ENCODE measurements around the gene APBB2.

The APBB2 gene

DNA sequence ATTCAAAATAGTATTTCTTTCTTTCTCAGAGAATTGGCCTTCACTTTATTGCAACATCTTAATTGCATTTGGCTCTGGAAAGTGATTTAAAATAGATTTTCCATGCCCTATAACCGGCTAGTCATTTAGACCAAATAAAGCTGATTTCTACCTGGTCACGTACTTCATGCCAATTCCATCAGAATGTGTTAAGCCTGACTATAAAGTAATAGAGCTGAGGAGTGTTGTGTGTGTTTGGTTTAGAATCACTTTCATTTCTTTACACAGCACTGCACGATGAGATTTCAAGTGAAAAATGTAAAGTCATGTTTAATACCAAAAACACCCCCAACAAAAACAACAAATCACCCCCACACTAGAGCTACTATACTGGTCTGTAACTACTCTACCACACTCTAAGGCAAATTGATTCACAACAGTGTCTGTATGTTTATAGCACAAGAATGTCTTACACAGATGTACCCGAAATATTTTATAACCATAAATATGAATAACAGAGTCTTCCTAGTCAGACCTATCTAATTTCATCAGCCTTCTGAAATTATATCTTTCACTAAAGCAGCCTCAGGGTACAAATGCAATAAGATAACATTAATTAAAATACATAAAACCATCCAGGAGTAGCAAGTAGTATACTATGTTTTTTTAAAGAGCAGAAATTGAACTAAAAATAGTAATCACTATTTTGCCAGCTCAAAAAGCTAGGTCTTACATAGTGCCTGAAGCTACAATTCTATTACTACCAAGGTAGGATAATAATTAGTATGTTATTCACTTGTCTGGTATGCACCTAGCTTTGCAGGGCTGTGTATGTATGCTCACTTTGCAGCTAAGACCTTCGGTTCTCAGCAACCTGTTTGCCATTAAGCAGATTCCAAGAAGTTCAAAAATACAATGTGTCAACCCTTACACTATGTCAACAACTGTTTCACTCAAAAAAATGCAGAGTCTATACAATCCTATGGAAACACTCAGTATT, 28.4 kb downstream of the APBB2 start:
- no peak for DNase-seq

DNA sequence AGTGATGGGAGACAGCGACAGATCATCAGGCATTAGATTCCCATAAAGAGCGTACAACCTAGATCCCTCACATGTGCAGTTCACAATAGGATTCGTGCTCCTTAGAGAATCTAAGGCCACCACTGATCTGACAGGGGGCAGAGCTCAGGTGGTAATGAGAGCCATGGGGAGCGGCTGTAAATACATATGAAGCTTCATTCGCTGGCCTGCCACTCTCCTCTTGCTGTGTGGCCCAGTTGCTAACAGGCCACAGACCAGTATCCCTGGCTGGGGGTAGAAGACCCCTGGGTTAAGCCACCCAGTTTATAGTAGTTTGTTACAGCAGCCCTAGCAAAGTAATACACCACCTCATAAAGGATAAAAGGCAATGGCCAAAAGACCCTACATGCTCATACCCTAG, 30.3 kb downstream of the APBB2 start:
- no peak for DNase-seq

DNA sequence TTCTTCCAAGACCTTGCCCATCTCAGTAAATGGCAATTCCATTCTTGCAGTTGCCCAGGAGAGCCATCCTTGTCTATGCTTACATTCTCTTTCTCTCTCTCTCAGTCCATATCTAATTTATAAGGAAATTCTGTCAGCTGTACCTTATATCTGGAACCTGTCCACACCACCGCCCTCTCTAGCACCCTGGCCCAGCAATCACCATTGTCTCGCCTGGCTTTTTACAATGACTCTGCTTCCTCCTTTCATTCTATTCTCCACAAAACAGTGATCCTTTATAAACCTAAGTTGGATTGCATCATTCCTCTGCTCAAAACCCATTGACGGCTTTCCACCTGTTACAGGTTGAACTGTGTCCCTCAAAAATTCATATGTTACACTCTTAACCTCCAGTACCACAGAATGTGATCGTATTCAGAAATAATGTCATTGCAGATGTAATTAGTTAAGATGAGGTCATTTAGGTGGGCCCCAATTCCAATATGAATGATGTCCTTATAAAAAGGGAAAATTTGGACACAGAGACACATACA, 31.3 kb downstream of the APBB2 start:
- no peak for DNase-seq

DNA sequence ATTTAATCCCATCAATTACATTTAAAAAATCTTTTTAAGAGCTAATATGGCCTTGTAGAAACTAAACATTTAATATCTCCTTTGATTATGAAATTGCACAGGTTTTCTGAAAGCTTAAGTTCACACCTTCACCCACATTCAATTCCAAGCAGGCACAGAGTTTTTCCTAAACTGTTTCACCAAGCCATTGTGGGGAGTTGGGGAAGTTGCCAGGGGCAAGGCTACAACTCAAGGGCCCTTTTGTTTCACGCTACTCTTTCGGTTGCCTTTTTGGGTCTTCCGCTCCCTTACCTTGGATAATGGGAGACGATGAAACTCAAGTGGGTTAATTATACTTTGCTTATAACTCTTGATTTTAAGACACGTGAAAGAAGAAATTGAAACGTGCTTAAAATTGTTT, 33.3 kb downstream of the APBB2 start:
- peak; percentile 27 for DNase-seq

DNA sequence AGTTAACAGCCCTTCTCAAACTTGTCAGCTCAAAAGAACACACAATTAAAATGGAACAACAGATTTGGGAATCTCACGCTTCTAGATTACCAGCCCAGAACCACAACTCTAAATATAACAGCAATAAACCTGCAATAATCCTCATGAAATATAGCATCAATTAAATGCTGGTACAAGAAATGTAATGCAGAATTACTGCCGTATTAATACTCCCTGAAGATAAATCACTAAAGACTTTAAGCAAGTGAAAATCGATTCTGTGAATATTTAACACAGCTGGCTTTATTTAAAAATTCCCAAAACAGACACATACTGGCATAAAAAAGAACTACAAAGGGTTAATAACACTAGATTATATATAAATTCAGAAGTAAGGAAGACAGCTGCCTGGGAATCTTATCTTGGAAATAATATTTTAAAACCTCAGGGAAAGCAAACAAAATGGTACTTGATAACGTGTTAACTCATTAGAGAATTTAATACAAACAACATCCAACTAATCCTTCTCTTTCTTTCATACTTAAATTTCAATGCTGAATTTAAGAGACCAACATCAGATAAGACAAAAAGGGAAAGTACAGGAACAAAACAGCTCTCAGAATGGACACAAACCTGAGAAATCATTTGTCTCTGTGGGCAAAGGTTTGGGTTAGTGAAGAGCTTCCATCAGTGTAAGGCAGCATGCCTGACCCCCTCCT, 34.7 kb downstream of the APBB2 start:
- no peak for DNase-seq

DNA sequence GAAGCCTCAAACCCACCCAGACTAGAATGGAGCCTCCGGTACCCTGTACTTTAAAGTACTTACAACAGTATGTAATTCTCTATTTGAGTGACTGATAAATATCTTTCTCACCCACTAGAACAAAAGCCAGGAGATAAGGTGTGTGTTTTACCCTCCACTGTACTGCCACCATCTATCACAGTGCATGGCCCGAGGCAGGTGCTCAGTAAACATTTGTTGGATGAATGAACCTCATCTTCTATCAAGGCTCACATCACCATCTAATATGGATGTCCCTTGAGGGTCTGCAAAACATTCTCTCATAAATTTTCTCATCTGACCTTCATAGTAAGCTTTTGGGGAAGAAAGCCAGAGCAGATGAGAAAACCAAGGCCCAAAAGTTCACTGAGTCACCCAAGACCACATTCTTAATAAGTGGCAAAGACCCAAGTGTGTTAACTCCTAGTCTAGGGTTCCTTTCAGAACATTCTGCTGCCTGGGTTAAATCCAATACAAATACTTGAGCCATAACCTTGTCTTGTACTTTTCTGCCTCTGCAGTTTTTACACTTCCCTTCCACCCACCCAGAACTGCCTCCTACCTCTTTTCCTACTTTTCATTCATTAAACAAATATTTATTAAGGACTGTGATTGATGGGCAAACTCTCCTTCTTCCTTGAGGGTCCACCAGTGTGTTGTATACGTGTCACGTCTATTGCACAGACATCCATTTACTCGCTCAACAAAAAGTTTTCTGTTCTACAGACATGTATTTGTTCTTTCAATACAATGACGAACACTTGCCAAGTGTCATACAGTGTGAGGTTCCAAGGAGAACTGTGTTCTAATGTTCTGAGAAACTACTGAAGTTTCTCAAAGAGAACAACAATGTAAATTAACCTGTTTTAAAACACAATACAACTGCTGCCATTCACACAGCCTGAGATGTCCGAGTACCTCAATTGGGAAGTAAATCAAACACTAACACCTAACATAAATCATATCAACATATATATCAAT, 35.7 kb downstream of the APBB2 start:
- no peak for DNase-seq

DNA sequence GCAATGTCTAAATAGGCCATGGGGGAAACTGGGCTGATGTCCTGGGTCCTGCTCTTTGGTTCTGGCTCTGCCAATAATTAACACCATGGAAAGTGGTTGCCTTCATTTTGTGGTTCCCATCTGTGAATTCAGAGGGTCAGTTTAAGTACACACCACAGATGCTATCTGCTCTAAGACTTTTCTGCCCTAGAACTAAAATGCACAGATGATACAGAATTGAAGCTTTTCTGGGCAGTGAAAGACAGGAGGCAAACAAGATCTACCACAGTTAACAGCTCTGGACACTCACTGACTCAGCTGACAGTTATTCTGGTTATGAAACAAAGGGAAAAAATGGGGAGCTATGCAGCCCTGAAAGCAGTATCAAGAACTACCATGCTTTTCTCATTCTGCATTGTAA, 37.3 kb downstream of the APBB2 start:
- no peak for DNase-seq

DNA sequence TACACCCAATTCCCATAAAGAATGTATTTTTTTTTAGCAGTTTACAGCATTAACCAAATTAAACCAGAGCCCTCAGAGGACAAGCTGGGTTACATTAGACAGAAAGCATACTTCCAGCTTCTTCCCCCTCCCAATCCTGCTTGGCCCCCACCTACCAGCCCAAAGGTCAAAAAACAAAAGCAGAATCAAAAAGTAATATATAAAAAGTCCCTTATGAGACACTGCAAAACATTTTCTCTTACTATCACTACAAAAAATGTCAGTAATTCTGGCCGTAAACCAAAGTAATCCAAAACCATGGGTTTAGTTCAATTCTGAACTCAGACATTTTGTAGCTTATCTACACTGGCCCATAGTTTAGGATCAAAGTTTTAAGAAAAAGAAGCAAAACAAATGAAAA, 38.0 kb downstream of the APBB2 start:
- DNase-seq = no peak

DNA sequence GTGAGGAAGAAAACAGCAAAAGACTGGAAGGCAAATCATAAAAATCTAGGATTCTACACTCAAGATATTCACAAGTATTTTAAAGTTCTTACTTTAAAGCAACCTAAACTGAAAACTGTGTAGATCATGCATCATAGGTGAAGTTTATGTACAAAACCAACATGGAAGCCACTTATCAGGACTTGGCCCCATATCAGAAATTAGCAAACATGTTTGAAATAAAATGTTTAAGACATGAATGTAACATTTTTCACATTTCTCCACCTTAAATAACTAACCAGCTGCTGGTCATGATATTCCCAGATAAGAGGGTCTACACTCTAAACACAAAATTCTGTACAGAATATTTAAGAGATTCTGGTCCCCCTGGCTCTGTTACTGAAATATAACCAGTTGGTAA, 38.5 kb downstream of the APBB2 start:
- DNase-seq = no peak

DNA sequence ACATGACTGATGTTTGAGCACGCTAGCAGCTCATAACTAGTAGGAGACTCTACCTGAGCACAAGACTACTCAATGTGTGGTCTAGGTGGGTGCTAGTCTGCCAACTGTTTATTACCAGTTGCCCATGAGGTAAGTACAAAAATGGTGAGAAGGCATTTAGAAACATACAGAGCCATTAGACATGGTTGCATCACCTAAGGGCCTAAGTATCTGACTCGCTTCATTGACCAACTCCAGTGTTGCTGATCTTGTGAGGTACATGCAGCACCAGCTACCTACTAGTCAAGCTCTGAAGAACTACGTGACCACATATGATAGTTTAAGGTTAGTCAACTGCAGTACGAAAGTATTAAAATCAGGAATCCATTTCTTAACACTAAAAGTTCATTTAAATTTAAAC, 39.9 kb downstream of the APBB2 start:
- no peak for DNase-seq

DNA sequence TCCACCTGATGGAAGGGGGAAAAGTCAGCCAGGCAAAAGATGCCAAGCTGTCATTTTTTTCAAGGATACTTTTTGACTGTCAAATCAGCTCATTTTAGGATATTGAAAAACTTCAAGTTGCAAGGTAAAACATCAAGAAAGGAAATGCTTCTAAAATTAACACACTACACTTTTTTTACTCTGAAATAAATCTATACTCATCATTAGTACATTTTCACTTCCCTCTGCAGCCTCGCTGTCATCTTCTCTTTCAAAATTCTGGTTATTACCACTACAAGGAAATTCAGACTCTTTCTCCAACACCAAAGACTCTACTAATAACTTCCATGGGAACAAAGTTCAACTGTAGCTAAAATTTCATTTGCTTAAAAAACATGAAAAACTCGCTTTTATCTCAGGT, 41.6 kb downstream of the APBB2 start:
- no peak for DNase-seq

DNA sequence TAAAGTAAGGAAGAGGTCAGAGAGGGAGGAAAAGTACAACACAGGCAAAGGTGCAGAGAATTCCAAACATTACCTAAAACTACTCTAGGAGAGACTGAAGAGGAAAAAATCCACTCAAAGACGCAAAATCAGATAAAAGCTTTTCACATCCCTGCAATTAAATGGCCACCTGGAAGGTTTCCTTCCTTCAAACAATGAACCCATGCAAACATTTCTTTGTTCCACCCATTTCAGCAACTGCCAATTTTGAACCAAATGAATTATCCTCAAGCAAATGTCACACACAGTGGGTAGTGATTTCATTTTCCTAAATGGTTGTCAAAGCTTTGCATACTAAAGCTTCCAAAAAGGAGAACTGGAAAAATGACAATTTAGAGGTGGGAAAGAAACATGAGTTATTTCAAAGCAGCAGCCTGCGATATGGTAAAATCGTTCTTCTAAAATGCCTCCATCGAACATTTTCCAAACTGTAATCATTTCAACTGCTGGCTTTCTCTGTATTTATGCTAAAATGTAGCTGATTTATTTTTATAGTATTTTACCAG, 45.0 kb downstream of the APBB2 start:
- DNase-seq = no peak

DNA sequence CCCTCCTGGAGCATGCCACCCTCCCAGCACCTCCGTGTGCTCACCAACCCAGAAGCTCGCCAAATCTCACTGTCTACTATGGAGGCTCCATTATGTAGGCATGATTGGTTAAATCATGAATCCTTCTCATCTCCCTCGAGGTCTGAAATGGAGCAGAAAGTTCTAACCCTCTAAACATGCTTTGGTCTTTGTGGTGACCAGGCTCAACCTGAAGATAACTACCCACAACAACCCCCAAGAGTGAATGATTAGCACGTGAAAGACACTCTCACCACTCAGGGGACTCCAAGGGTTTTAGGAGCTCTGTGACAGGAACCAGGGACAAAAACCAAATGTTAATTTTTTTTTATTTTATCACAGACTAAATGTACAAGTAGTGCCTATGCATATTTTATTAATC, 47.2 kb downstream of the APBB2 start:
- DNase-seq = no peak

DNA sequence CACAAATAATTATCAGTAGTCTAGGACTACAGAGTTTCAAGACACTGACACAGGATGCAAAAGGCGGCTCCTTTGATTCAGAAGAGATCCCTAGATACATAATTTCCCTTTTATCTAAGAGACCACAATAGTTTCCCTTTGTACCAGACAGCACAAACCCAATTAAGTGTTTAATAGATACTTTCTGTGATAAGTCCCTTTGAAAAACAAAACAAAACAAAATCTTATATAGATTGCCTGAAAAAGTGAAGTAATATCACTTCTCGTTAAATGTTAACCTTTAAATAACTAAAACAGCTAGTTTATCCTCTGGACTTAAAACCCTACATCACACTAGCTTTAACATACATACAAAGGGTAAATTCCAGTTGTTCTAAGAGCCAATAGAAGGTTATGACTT, 49.9 kb downstream of the APBB2 start:
- DNase-seq = no peak

DNA sequence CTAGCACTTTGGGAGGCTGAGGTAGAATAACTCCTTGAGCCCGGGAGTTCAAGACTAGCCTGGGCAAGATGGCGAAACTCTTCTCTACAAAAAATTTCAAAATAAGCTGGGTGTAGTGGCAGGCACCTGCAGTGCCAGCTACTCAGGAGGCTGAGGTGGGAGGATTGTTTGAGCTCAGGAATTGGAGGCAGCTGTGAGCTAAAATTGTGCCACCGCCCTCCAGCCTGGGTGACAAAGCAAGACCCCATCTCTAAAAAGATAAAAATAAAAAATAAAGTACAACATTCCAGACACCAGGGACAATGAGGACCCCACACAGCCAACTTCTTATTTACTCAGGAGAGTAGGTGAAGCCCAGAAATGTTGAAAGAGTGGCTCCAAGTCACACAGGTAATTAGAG, 53.0 kb downstream of the APBB2 start:
- DNase-seq = no peak

DNA sequence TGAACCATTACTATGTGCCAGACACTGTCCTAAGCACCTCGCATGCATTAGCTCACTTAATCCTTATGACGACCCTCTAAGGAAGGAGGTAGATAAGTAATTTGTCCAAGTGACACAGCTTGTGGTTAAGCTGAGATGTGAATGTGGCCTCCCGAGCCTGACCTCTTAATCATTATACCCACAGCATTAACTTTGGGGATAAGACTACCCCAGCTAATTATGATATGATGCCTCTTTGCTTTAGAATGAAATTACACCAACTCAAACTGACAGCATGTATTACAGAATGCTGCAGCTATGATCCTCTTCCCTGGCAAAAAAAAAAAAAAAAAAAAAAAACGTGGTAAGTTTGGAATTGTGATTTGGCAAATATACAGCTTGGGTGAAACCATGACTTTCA, 53.5 kb downstream of the APBB2 start:
- DNase-seq = no peak

DNA sequence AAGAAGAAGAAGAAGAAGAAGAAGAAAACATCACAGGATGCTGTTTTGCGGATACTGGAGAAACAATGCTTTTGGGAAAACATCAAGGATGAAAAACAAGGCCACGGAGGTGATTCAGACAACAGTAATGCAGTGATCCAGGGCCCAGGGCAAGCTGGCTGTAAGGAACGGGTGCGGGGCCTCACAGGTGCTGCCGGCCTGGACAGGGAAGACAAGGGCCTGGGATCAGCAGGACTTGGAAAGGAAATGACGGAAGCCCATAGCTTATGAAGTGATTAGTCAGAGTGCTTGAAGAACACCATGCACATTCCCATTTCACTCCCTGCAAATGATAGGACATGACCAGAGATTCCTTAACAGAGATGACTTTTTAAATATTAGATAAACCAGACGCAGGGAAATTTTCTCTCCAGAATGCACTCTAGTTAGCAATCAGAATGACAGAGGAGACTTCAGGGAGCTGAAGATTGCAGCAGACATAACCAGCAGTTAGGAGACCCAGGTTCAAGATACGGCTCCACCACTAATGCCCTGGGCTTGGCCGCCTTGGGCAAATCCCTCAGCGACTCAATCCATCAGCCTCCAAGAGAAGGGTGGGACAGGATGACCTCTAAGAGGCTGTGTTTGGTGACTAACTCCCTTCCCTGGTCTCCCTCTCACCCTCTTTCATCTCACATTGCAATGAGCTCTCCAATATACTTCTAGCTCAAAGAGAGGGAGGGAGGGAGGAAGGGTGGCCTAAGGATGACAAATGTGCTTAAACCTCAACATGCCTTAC, 54.1 kb downstream of the APBB2 start:
- DNase-seq = no peak

DNA sequence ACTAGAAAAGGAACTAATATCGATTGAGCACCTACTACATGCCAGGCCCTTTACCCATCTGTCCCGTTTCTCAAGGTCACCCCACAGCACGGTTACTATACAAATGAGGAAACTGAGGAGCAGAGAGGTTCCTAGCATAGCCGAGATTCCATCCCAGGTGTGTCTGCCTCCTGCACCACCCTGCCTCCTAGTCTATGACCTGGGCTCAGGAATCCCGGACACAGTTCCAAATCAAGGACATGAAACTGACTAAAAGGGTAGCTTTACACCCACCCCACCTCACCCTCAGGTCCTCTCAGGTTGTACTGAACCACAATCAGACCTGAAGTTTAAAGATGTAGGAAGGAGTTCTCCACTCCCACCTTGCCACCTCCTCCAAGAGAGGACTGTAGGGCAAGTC, 55.6 kb downstream of the APBB2 start:
- no peak for DNase-seq

DNA sequence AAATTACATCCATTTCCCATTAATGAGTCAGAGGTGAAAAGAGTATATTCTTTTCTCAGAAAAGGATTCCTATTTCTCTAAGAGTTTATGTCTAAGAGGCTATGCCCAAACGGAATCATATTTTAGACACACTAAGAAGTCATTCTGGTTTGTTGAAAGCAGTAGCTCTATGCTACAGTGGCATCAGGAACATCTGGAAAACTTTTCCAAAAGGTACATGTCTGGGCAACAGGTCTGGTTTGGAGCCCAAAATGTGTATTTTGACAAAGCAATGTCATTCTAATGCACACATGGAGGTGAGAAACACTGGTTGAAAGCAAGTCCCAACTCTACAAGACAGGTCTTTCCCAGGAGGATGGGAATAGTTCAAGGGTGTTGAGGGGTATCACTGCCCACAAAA, 56.1 kb downstream of the APBB2 start:
- no peak for DNase-seq

DNA sequence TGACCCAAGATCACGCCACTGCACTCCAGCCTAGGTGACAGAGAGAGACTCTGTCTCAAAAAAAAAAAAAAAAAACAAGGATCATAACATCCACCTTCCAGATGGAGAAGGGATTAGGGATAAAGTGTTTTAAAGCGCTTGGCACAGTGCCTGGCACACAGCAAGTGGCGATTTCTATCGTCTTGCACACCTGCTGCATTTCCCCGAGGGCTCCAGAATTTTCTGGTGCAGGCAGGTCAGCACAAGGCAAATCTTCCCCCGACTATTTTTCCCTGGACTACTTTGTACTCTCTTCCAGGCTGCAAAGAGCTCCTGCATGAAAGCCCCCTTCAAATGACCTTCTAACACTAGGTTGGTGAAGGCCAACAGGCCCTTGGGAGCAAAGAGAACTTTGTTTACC, 57.3 kb downstream of the APBB2 start:
- DNase-seq = peak; percentile 1

DNA sequence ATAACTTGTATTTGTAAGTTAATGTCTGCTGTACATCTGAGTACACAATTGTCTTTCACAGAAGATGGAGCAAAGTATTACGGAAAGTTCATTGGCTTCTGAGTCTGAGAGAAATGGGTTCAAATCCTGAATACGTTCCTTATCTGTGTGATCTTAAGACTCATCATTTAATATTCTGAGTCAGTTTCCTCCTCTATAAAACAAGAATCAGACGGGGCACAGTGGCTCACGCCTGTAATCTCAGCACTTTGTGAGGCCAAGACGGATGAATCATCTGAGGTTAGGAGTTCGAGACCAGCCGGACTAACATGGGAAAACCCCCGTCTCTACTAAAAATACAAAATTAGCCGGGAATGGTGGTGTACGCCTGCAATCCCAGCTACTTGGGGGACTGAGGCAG, 57.8 kb downstream of the APBB2 start:
- DNase-seq = no peak
